HepG2 (cell line): ENCODE results near the gene MRPL39. TPM values are rescaled to one million over a fixed set of nuclear protein-coding genes. Genes with fewer than 3 reads are reported as not detected.

Source experiments
- ATAC-seq: fragments of 200-7000 bp; cut with Tn5 transposase; 3 replicates; pipeline ENCODE4 v1.9.1; 2020; ENCODE audit warnings: mild to moderate bottlenecking, moderate library complexity
- BruUV-seq: library from RNA; stranded (reverse); fragments of 400-500 nt; replicated peaks from 2 replicates; lab custom pipeline; 2021; lab: Mats Ljungman, UMichigan
- CTCF ChIA-PET: fragments of 300-600 bp; formaldehyde crosslinking; extraction: SDS; loops from one replicate; lab custom pipeline; 2021; ENCODE audit warnings: low total read pairs, inconsistent platforms, low intra/inter-chr PET ratio; lab: Yijun Ruan, JAX
- POLR2A ChIA-PET: fragments of 350-600 bp; sonication (Branson Sonifier 250); formaldehyde crosslinking; loops from one replicate; lab custom pipeline; 2020; ENCODE audit warnings: antibody characterized with exemption, inconsistent platforms; lab: Yijun Ruan, JAX
- DNase-seq: peaks from one replicate; pipeline ENCODE4 v3.0.0-alpha.2; 2015; ENCODE audit warnings: low spot score
- FAIRE-seq: peaks from 3 replicates; lab custom pipeline; 2011; peaks lifted over from hg19 to GRCh38; lab: Jason Lieb, UNC
- H2AFZ ChIP-seq: one replicate; pipeline ENCODE4 v1.6.1; 2011; ENCODE audit warnings: low read length, inconsistent platforms
- H3K27ac ChIP-seq: fragments of 300-600 bp; 3 replicates; pipeline ENCODE4 v1.8.0; 2011; ENCODE audit warnings: mixed run types, mild to moderate bottlenecking, mixed read lengths, low read length, inconsistent platforms; ENCODE audit not compliant: insufficient read depth; ENCODE audit errors: extremely low read length
- H3K27me3 ChIP-seq, 2 experiments: fragments of 200-600 bp in 1 of 2; 2 replicates in 1 of 2; 3 replicates in 1 of 2; pipeline versions ENCODE4 v1.6.0 to v1.8.0; 2011; ENCODE audit warnings: low read length in 2 of 2, mild to moderate bottlenecking in 2 of 2, moderate library complexity in 2 of 2, inconsistent platforms in 1 of 2; ENCODE audit not compliant: insufficient read depth in 2 of 2, control insufficient read depth in 1 of 2
- H3K36me3 ChIP-seq, 2 experiments: fragments of 200-600 bp in 1 of 2; replicated peaks in 1 of 2; 2 replicates in 1 of 2; 3 replicates in 1 of 2; pipeline versions ENCODE4 v1.5.1 to v1.8.0; 2011; ENCODE audit warnings: low read length in 2 of 2, inconsistent platforms in 1 of 2; ENCODE audit not compliant: insufficient read depth in 2 of 2, control insufficient read depth in 1 of 2
- H3K4me1 ChIP-seq: 2 replicates; pipeline ENCODE4 v1.5.1; 2012; ENCODE audit warnings: low read length, inconsistent platforms; ENCODE audit not compliant: insufficient read depth
- H3K4me2 ChIP-seq: 2 replicates; pipeline ENCODE4 v1.6.0; 2011; ENCODE audit warnings: low read depth, low read length, inconsistent platforms
- H3K4me3 ChIP-seq, 3 experiments: fragments of 200-600 bp in 1 of 3; sonication (generic), shearing (Covaris generic) in 1 of 3; replicated peaks in 1 of 3; 2 replicates each; pipeline ENCODE4 v1.5.1; 2011 to 2016; ENCODE audit warnings: low read length in 3 of 3, inconsistent platforms in 2 of 3, low read depth in 2 of 3, mild to moderate bottlenecking in 2 of 3, control low read depth in 1 of 3, mixed read lengths in 1 of 3; ENCODE audit not compliant: insufficient read depth in 1 of 3
- H3K79me2 ChIP-seq: one replicate; pipeline ENCODE4 v1.6.1; 2011; ENCODE audit warnings: low read length, inconsistent platforms; ENCODE audit not compliant: insufficient read depth
- H3K9ac ChIP-seq: 2 replicates; pipeline ENCODE4 v1.6.0; 2011; ENCODE audit warnings: mild to moderate bottlenecking, low read depth, low read length, inconsistent platforms; ENCODE audit not compliant: insufficient read depth
- H3K9me3 ChIP-seq: 2 replicates; pipeline ENCODE4 v1.5.1; 2012; ENCODE audit warnings: mild to moderate bottlenecking, low read length
- H4K20me1 ChIP-seq: 2 replicates; pipeline ENCODE4 v1.6.0; 2011; ENCODE audit warnings: inconsistent platforms, mild to moderate bottlenecking, low read length, moderate library complexity; ENCODE audit not compliant: insufficient read depth
- DDIT3 ChIP-seq: sonication (generic); formaldehyde crosslinking; IDR thresholded peaks from 2 replicates; pipeline ENCODE4 v1.4.0; 2020; ENCODE audit warnings: mild to moderate bottlenecking, missing genetic modification reagents
- NFE2 ChIP-seq: sonication (generic); formaldehyde crosslinking; IDR thresholded peaks from 2 replicates; pipeline ENCODE4 v1.4.0; 2020; ENCODE audit warnings: missing genetic modification reagents
- TBX3 ChIP-seq: fragments of 450-650 bp; IDR thresholded peaks from 2 replicates; pipeline ENCODE4 v1.6.1; 2017; ENCODE audit warnings: antibody characterized with exemption, mild to moderate bottlenecking, inconsistent platforms, borderline replicate concordance
- ZNF275 ChIP-seq: sonication (generic); formaldehyde crosslinking; IDR thresholded peaks from 2 replicates; pipeline ENCODE4 v1.8.0; 2022; ENCODE audit warnings: missing genetic modification reagents, mild to moderate bottlenecking, inconsistent platforms, borderline replicate concordance
- WGBS: methylation state at CpG from one replicate; pipeline ENCODE4 v1.1.6; 2017; ENCODE audit warnings: low lambda C conversion rate; 5-methylcytosine and 5-hydroxymethylcytosine counted together
- in situ Hi-C: cut with HindIII; loops from 2 replicates; pipeline ENCODE4 v1.10.0; 2017; ENCODE audit warnings: low pct_unique_long_range_greater_than_20kb; ENCODE audit not compliant: extremely low pct_ligation_motif_present
- intact Hi-C: fragments of 100-400 bp; cut with micrococcal nuclease; formaldehyde crosslinking; loops from one replicate; pipeline ENCODE4 v1.10.0; 2022; ENCODE audit not compliant: unreplicated experiment
- polyA plus RNA-seq, 8 experiments: library from polyadenylated mRNA; depleted of rRNA in 3 of 8; stranded (reverse) in 7 of 8; unstranded in 1 of 8; fragments of >200 nt; fragmentation: Illumina TruSeq in 4 of 8; extraction: Trizol in 4 of 8; gene quantifications; 2 replicates each; pipeline versions ENCODE4 v1.2.1 to v1.2.3, GENCODE V29; 2011 to 2016; ENCODE audit warnings: low read depth in 4 of 8, missing spikeins in 1 of 8, mixed read lengths in 1 of 8; ENCODE audit not compliant: insufficient read depth in 1 of 8
- total RNA-seq, 5 experiments: library from RNA; depleted of rRNA; stranded (reverse); fragments of >200 nt; fragmentation: Illumina TruSeq; extraction: Trizol; gene quantifications; 2 replicates each; pipeline ENCODE4 v1.2.3, GENCODE V29; 2016; ENCODE audit warnings: low read depth in 1 of 5
- TF ChIP-seq, protein P1 (sequence below): sonication (generic); formaldehyde crosslinking; conservative IDR thresholded peaks from 2 replicates; pipeline ENCODE4 v1.8.0; 2022; ENCODE audit warnings: missing genetic modification reagents

Gene MRPL39
- total and polyA plus RNA-seq, 2 of the 13 experiments (the other 11 are each of a cell fraction or from before 2014, with no cell fraction given), result 29.1 to 91.2 TPM

DNA sequence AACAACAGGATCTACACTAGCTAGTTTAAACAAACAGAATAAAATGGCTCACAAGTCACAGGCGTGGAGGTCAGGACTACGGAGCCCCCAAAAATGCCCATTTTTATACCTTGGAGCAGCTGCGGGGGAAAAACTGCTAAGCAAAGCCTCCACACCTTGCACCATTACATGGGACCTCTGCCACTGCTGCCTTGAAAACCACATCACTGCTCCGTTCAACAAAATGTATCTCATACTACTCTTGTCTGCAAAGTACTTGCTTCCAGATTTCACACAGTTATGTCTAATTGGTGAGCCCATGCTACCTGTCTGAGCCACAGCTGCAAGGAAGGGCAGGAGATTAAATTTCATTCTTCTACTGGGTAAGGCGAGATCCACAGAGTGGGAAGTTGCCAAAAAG is 24.4 kb downstream of the MRPL39 start (continued):
- TF ChIP-seq ZNF275 (CRISPR knock-in tag) (no peak), NFE2 (CRISPR knock-in tag) (no peak)

GRCh38 chr21:25582164-25582790 is 25.0 kb downstream of the MRPL39 start:
- no TSS peak for BruUV-seq
- intact Hi-C loops, result no loop called here

More at GRCh38 chr21:25582164-25582790, 25.0 kb downstream of the MRPL39 start:
- Histone ChIP-seq H3K36me3 (peaks cover 5 to 15% of the 10 kb centered on the region in 2 experiments; a peak in 3 of 5 replicates), H3K27ac (no peak overlapping the region), H3K9me3 (no peaks in the 10 kb centered on the region), H3K4me2 (no peak overlapping the region), H3K4me3 (no peak overlapping the region), H3K4me1 (no peaks in the 10 kb centered on the region), H3K27me3 (no peaks in the 10 kb centered on the region), H3K79me2 (no peaks in the 10 kb centered on the region), H4K20me1 (no peaks in the 10 kb centered on the region), H3K9ac (no peak overlapping the region), H2AFZ (no peak overlapping the region)
- ATAC-seq, result no peak
- DNase-seq, result no peak
- FAIRE-seq, result no peak
- no peak for TF ChIP-seq DDIT3 (CRISPR knock-in tag)
- TF ChIP-seq, protein P1, sequence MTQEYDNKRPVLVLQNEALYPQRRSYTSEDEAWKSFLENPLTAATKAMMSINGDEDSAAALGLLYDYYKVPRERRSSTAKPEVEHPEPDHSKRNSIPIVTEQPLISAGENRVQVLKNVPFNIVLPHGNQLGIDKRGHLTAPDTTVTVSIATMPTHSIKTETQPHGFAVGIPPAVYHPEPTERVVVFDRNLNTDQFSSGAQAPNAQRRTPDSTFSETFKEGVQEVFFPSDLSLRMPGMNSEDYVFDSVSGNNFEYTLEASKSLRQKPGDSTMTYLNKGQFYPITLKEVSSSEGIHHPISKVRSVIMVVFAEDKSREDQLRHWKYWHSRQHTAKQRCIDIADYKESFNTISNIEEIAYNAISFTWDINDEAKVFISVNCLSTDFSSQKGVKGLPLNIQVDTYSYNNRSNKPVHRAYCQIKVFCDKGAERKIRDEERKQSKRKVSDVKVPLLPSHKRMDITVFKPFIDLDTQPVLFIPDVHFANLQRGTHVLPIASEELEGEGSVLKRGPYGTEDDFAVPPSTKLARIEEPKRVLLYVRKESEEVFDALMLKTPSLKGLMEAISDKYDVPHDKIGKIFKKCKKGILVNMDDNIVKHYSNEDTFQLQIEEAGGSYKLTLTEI (CRISPR knock-in tag), result no peak
- no peak for TF ChIP-seq TBX3
- ChIA-PET POLR2A (no interaction called here), CTCF (no interaction called here)
- in situ Hi-C loops, result no loop called here
- 95% methylated on average over 3 of the region's 3 CpGs for WGBS
